Measurements from ENCODE around the gene CAMTA1.

Gene CAMTA1

DNA sequence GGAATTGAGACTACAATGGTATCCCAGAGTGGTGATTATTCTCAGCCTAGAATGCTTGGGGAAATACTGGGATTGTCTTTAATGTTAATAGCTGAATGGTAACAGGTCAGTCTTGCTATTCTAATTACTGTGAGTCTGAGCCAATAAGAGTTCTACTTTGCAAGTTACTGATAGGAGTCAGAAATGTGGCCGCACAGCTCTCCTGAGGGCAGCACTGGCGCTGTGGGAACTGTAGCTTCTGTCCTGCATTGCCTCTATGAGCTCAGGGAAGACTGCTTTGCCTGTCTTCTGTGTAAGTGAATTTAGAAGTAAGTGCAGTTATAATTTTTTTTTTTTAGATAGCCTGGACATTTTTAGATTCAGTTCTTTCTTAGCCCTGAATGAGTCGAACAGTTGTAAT, 975.8 kb downstream of the CAMTA1 start:
- no peaks in the 10 kb centered on the region for H3K36me3 ChIP-seq (ENCODE audit: control insufficient read depth in 5 of 5, insufficient read depth in 5 of 5, low read length in 5 of 5)
- H3K27me3 ChIP-seq (ENCODE audit: control insufficient read depth in 5 of 5, insufficient read depth in 4 of 5, low read length in 5 of 5), result no peaks in the 10 kb centered on the region
- H3K4me3 ChIP-seq (ENCODE audit: low read depth in 1 of 5, low read length in 5 of 5), result no peak overlapping the region
- peaks cover 0 to 9% (median 0%) of the 10 kb centered on the region in 5 donors for H3K4me1 ChIP-seq (ENCODE audit: control insufficient read depth in 5 of 5, insufficient read depth in 5 of 5, low read length in 5 of 5)
- H3K27ac ChIP-seq (ENCODE audit: low read depth, low read length), result no peak overlapping the region
- no peaks in the 10 kb centered on the region for H3K9me3 ChIP-seq (ENCODE audit: control insufficient read depth in 5 of 5, low read length in 5 of 5)
- no peak overlapping the region for H3K9ac ChIP-seq (ENCODE audit: low read length in 5 of 5)

GRCh38 chr1:7767176-7767575, 981.9 kb downstream of the CAMTA1 start:
- no peak overlapping the region for H3K9ac ChIP-seq (ENCODE audit: low read length in 5 of 5)
- no peak overlapping the region for H3K4me3 ChIP-seq (ENCODE audit: low read depth in 1 of 5, low read length in 5 of 5)
- H3K4me1 ChIP-seq (ENCODE audit: control insufficient read depth in 5 of 5, insufficient read depth in 5 of 5, low read length in 5 of 5), result peaks cover 3 to 13% (median 12%) of the 10 kb centered on the region in 5 donors
- no peaks in the 10 kb centered on the region for H3K36me3 ChIP-seq (ENCODE audit: control insufficient read depth in 5 of 5, insufficient read depth in 5 of 5, low read length in 5 of 5)
- H3K27ac ChIP-seq (ENCODE audit: low read depth, low read length), result no peak overlapping the region
- no peaks in the 10 kb centered on the region for H3K9me3 ChIP-seq (ENCODE audit: control insufficient read depth in 5 of 5, low read length in 5 of 5)
- H3K27me3 ChIP-seq (ENCODE audit: control insufficient read depth in 5 of 5, insufficient read depth in 4 of 5, low read length in 5 of 5), result no peaks in the 10 kb centered on the region

DNA sequence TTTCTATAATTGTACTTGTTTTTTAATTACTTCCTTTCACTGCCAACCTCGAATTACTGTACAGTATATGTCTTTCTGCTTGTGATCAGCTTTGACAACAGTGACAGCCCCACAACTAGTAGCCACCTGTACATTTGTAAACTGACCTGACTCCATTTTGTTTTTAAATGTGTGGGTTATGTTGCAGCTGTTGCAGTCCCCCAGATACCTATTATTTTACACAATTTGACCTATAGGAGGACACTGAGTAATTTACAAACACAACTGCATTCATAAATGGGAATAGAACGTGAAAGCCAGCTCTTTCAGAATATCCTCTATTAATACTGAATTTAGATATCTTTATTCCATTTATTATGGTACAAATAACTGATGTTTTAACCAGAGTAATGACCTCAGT, 983.3 kb downstream of the CAMTA1 start:
- Histone ChIP-seq H3K4me1 (ENCODE audit: control insufficient read depth in 5 of 5, insufficient read depth in 5 of 5, low read length in 5 of 5) (peaks cover 5 to 23% (median 20%) of the 10 kb centered on the region in 5 donors), H3K4me3 (ENCODE audit: low read depth in 1 of 5, low read length in 5 of 5) (no peak overlapping the region), H3K27me3 (ENCODE audit: control insufficient read depth in 5 of 5, insufficient read depth in 4 of 5, low read length in 5 of 5) (no peaks in the 10 kb centered on the region), H3K9me3 (ENCODE audit: control insufficient read depth in 5 of 5, low read length in 5 of 5) (no peaks in the 10 kb centered on the region), H3K36me3 (ENCODE audit: control insufficient read depth in 5 of 5, insufficient read depth in 5 of 5, low read length in 5 of 5) (peaks cover 0 to 6% (median 5%) of the 10 kb centered on the region in 5 donors), H3K9ac (ENCODE audit: low read length in 5 of 5) (no peak overlapping the region), H3K27ac (ENCODE audit: low read depth, low read length) (no peak overlapping the region)

DNA sequence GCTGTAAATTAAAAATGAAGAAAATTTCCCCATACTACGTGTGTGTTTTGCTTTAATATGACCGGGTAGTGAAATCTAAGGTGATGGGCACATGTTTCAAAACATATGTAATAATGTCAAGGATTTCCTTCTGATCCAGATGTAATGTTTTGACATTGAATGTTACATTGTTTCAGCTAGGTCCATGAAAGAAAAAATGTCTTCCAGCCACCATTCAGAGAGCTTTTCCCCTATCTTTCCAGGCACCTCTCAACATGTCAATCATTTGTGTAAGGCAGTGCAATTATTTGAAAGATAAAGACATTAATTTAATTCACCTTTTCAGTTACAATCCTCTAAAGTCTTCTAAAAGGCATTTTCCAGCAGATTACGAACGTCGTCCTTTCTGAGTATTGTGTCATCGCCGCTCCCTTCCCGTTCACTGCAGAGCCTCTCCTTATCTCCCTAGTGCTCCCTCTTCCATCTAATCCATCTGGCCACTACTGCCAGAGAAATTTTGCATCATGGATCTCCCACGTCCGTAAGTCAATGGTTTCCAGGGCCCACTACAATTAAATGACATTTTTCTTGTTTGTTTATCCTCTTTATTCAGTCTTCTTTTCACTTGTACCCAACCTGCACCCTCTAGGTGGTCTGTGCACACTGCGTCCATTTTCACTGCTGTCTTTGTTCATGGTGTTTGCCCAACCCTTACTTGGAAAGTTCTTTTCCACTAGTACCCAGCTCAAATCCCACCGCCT, 984.6 kb downstream of the CAMTA1 start:
- Histone ChIP-seq H3K4me1 (ENCODE audit: control insufficient read depth in 5 of 5, insufficient read depth in 5 of 5, low read length in 5 of 5) (peaks cover 5 to 23% (median 21%) of the 10 kb centered on the region in 5 donors), H3K9ac (ENCODE audit: low read length in 5 of 5) (no peak overlapping the region), H3K27ac (ENCODE audit: low read depth, low read length) (no peak overlapping the region), H3K36me3 (ENCODE audit: control insufficient read depth in 5 of 5, insufficient read depth in 5 of 5, low read length in 5 of 5) (peaks cover 5 to 17% (median 13%) of the 10 kb centered on the region in 5 donors), H3K9me3 (ENCODE audit: control insufficient read depth in 5 of 5, low read length in 5 of 5) (no peaks in the 10 kb centered on the region), H3K27me3 (ENCODE audit: control insufficient read depth in 5 of 5, insufficient read depth in 4 of 5, low read length in 5 of 5) (no peaks in the 10 kb centered on the region), H3K4me3 (ENCODE audit: low read depth in 1 of 5, low read length in 5 of 5) (no peak overlapping the region)

DNA sequence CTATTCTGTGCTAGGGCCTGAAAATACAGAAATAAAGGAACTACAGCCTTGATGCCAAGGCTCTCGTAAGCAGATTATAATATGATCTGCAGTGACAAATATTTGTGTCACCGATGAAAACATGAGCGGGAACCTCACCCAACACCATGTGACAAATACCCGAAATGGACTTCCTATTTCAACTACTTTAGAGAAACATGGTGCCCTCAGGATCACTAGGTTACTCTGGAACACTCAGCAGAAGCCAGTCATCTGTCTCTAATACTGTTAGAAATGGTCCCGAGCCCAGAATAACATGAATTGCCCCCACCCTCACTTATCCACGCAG, 985.4 kb downstream of the CAMTA1 start:
- Histone ChIP-seq H3K4me1 (ENCODE audit: control insufficient read depth in 5 of 5, insufficient read depth in 5 of 5, low read length in 5 of 5) (peaks cover 5 to 23% (median 21%) of the 10 kb centered on the region in 5 donors), H3K9ac (ENCODE audit: low read length in 5 of 5) (peak overlapping the region in 4 of 5 donors; percentile 19 to 84 (median 69)), H3K36me3 (ENCODE audit: control insufficient read depth in 5 of 5, insufficient read depth in 5 of 5, low read length in 5 of 5) (peaks cover 5 to 19% (median 14%) of the 10 kb centered on the region in 5 donors), H3K27me3 (ENCODE audit: control insufficient read depth in 5 of 5, insufficient read depth in 4 of 5, low read length in 5 of 5) (no peaks in the 10 kb centered on the region), H3K27ac (ENCODE audit: low read depth, low read length) (peak overlapping the region; percentile 79), H3K9me3 (ENCODE audit: control insufficient read depth in 5 of 5, low read length in 5 of 5) (no peaks in the 10 kb centered on the region), H3K4me3 (ENCODE audit: low read depth in 1 of 5, low read length in 5 of 5) (peak overlapping the region; percentile 69 to 95 (median 93))

DNA sequence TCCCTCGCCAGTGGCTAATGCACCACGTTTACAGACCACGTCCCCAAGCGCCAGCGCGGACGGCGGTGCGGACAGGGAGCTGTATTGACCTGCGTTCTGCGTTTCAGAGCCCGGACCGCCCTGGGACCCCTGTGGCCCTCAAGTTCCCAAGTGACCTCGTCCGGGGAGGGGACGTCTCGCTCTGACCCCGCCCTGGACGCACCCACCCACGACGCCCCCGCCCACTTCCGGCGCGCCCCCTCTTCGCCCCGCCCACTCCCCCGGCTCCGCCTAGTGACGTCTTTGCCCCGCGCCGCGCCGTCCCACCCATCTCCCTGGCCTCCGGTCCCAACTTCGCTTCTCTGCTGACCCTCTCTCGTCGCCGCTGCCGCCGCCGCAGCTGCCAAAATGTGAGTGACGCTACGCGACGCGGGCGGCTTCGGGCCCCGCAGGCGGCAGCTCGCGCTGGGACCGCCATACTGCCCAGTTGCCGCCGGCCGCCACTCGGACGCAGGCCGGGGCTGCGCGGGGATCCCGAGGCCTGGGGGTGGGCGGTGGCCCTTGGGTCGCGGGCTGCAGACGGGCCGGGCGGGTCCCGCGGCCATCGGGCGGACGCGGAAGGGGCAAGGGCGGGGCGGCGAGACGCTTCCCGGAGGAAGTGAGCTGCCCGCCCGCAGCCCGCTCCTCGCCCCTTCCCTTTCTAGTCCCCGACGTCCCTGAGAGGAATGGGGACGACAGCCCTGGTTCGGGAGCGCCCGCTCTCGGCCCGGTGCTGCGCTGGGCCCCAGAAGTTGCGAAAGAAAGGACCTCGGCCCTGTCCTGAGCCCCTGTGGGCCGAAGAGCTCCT, 986.0 kb downstream of the CAMTA1 start, which contains the start of gene VAMP3:
Gene VAMP3 (plus strand): TSS at position 300 of the 826 bp plus-strand sequence. CDS start 88 bp downstream, at position 388.
- Histone ChIP-seq H3K27ac (ENCODE audit: low read depth, low read length) (peak within 1 kb of the TSS; percentile 79), H3K4me1 (ENCODE audit: control insufficient read depth in 5 of 5, insufficient read depth in 5 of 5, low read length in 5 of 5) (peaks cover 5 to 23% (median 21%) of the 10 kb centered on the region in 5 donors), H3K36me3 (ENCODE audit: control insufficient read depth in 5 of 5, insufficient read depth in 5 of 5, low read length in 5 of 5) (peaks cover 5 to 21% (median 15%) of the 10 kb centered on the region in 5 donors), H3K27me3 (ENCODE audit: control insufficient read depth in 5 of 5, insufficient read depth in 4 of 5, low read length in 5 of 5) (no peaks in the 10 kb centered on the region), H3K9me3 (ENCODE audit: control insufficient read depth in 5 of 5, low read length in 5 of 5) (no peaks in the 10 kb centered on the region), H3K4me3 (ENCODE audit: low read depth in 1 of 5, low read length in 5 of 5) (peak within 1 kb of the TSS; percentile 78 to 98 (median 94)), H3K9ac (ENCODE audit: low read length in 5 of 5) (peak within 1 kb of the TSS; percentile 79 to 97 (median 89))

GRCh38 chr1:7771823-7772299, 986.6 kb downstream of the CAMTA1 start:
- Histone ChIP-seq H3K27me3 (ENCODE audit: control insufficient read depth in 5 of 5, insufficient read depth in 4 of 5, low read length in 5 of 5) (no peaks in the 10 kb centered on the region), H3K36me3 (ENCODE audit: control insufficient read depth in 5 of 5, insufficient read depth in 5 of 5, low read length in 5 of 5) (peaks cover 5 to 25% (median 19%) of the 10 kb centered on the region in 5 donors), H3K9ac (ENCODE audit: low read length in 5 of 5) (peak overlapping the region; percentile 79 to 97 (median 89)), H3K4me3 (ENCODE audit: low read depth in 1 of 5, low read length in 5 of 5) (peak overlapping the region; percentile 78 to 98 (median 94)), H3K27ac (ENCODE audit: low read depth, low read length) (peak overlapping the region; percentile 79), H3K9me3 (ENCODE audit: control insufficient read depth in 5 of 5, low read length in 5 of 5) (no peaks in the 10 kb centered on the region), H3K4me1 (ENCODE audit: control insufficient read depth in 5 of 5, insufficient read depth in 5 of 5, low read length in 5 of 5) (peaks cover 5 to 23% (median 21%) of the 10 kb centered on the region in 5 donors)

- Histone ChIP-seq H3K27me3 (ENCODE audit: control insufficient read depth in 5 of 5, insufficient read depth in 4 of 5, low read length in 5 of 5) (no peaks in the 10 kb centered on the region), H3K4me1 (ENCODE audit: control insufficient read depth in 5 of 5, insufficient read depth in 5 of 5, low read length in 5 of 5) (peaks cover 0 to 16% (median 12%) of the 10 kb centered on the region in 5 donors), H3K27ac (ENCODE audit: low read depth, low read length) (no peak overlapping the region), H3K9me3 (ENCODE audit: control insufficient read depth in 5 of 5, low read length in 5 of 5) (no peaks in the 10 kb centered on the region), H3K4me3 (ENCODE audit: low read depth in 1 of 5, low read length in 5 of 5) (no peak overlapping the region), H3K9ac (ENCODE audit: low read length in 5 of 5) (no peak overlapping the region), H3K36me3 (ENCODE audit: control insufficient read depth in 5 of 5, insufficient read depth in 5 of 5, low read length in 5 of 5) (peaks cover 41 to 70% (median 53%) of the 10 kb centered on the region in 5 donors)
Observed at GRCh38 chr1:7777591-7777990, 992.3 kb downstream of the CAMTA1 start.

GRCh38 chr1:7778133-7778628, 992.9 kb downstream of the CAMTA1 start:
- no peaks in the 10 kb centered on the region for H3K27me3 ChIP-seq (ENCODE audit: control insufficient read depth in 5 of 5, insufficient read depth in 4 of 5, low read length in 5 of 5)
- H3K27ac ChIP-seq (ENCODE audit: low read depth, low read length), result no peak overlapping the region
- no peak overlapping the region for H3K9ac ChIP-seq (ENCODE audit: low read length in 5 of 5)
- H3K36me3 ChIP-seq (ENCODE audit: control insufficient read depth in 5 of 5, insufficient read depth in 5 of 5, low read length in 5 of 5), result peaks cover 40 to 65% (median 53%) of the 10 kb centered on the region in 5 donors
- H3K4me3 ChIP-seq (ENCODE audit: low read depth in 1 of 5, low read length in 5 of 5), result no peak overlapping the region
- H3K4me1 ChIP-seq (ENCODE audit: control insufficient read depth in 5 of 5, insufficient read depth in 5 of 5, low read length in 5 of 5), result peaks cover 0 to 17% (median 16%) of the 10 kb centered on the region in 5 donors
- no peaks in the 10 kb centered on the region for H3K9me3 ChIP-seq (ENCODE audit: control insufficient read depth in 5 of 5, low read length in 5 of 5)

Data from subcutaneous abdominal adipose tissue (tissue), 5 donors.